T-helper 1 cell (primary cell): ENCODE data around the gene BTBD9.

Experiments
- DNase-seq, 5 donors: peaks; one replicate each; pipeline ENCODE4 v3.0.0-alpha.2; 2012 to 2020

BTBD9 gene

GRCh38 chr6:38221251-38221650, 418.5 kb downstream of the BTBD9 start:
- DNase-seq: no peak

GRCh38 chr6:38220069-38220723, 419.5 kb downstream of the BTBD9 start:
- DNase-seq: no peak

DNA sequence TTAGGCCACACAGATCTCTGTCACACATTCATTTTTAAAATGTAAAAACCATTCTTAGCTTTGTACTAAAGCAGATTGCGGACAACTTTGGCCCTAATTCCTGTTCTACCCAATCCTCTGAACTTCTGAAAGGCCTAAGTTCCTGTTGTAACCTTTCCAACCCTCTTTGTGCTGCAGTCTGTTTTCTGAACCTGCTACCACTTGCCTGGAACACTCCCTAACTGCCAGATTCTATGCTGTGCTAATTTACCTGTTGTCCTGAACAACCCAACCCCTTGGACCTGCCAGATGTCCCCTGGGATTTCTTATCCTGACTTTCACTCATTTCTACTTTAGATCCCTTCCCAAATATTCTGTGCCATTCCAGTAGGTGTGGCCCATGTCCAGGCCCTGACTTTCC, 421.5 kb downstream of the BTBD9 start:
- no peak for DNase-seq

DNA sequence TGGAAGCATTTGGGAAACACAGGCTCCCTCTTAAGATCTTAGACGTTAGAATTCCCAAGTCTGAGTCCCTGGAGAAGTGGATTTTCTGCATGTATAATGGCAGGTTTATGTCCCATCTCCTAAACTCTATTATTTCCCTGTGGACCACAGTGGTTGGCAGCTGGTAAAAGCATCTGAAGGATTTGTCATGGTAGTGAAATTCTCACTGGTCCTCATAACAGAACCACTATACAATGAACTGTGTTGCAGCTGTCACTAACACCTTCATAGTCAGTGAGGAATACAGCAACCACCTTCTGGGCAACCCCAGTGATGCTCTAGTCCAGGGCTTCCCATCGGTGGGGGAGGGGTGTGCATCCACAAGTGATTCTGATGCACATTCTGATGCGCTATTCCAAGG, 423.3 kb downstream of the BTBD9 start:
- no peak for DNase-seq

GRCh38 chr6:38215651-38216311, 423.9 kb downstream of the BTBD9 start:
- DNase-seq: no peak

DNA sequence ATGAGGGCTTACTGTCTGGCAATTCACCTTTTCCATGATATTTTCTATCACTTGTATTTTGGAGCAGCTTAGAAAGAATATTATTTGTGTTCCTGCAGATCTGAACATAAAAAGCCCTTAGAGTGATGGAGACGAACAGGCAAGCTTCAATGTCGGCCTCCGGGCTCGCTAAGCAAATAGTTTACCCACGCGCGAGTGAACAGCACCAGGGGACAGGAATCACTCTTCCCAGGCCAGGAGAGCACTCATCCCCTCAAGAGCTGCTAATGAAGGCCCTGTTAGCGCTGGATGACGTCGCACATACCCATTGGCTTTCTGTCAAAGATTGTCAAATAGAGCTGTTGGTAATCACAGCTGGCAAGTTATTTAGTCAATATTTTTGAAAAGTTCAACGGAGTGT, 424.5 kb downstream of the BTBD9 start:
- no peak for DNase-seq

DNA sequence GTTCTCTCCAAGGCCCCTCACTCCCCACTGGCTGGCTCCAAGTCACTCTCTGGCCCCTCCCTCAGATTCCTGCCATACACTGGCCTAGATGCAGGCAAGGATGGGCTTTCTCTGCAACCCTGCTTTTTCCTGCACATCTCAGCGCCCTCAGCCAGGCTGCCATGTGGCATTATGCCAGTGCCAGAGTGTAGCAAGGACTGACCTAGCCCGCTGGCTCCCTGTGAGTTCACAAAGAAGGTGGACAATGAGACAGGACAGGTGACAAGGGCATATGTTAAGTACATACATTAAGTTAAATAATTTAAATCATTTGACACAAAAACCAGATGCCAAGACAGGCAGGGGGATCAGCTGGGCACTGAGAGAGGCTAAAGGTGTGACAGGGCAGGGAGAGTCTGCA, 425.6 kb downstream of the BTBD9 start:
- DNase-seq: no peak

GRCh38 chr6:38213251-38213658, 426.5 kb downstream of the BTBD9 start:
- DNase-seq: no peak

DNA sequence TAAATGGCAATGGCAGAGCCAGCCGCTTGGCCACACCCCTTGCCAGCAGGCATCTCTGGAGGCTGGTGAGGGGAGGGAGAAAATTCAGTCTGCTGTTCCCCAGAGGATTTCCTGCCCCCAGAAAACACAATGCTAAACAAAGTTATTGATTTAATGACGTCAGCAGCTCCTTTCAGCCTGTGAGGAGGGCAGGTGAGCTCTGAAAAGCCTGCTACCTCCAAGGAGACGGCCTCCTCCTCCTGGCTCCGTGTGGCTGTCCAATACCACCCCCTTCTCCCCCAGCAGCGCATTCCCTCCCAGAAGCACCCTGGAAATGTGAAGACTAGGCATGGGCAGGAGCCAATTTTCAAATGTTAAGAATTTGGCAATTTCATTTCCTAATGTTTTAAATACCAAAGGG, 427.1 kb downstream of the BTBD9 start:
- DNase-seq: no peak

DNA sequence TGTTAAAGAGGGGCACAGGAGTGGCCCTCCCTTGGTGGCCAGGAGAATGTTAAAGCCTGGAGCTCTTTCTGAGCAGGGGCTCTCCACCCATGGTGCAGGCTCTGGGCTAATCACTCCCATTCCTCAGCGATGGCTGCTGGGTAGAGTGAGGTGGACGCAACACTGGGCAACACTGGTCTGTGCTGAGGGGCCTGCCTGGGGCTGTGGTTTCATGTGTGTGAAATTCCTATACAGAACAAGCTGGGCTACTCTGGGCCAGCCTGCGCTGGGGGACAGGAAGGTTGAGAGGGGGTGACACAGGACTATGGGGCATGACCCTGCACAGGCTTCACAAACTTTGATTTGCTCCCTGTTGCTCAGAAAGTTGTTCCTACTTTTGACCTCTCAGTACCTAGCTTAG, 427.6 kb downstream of the BTBD9 start:
- no peak for DNase-seq

DNA sequence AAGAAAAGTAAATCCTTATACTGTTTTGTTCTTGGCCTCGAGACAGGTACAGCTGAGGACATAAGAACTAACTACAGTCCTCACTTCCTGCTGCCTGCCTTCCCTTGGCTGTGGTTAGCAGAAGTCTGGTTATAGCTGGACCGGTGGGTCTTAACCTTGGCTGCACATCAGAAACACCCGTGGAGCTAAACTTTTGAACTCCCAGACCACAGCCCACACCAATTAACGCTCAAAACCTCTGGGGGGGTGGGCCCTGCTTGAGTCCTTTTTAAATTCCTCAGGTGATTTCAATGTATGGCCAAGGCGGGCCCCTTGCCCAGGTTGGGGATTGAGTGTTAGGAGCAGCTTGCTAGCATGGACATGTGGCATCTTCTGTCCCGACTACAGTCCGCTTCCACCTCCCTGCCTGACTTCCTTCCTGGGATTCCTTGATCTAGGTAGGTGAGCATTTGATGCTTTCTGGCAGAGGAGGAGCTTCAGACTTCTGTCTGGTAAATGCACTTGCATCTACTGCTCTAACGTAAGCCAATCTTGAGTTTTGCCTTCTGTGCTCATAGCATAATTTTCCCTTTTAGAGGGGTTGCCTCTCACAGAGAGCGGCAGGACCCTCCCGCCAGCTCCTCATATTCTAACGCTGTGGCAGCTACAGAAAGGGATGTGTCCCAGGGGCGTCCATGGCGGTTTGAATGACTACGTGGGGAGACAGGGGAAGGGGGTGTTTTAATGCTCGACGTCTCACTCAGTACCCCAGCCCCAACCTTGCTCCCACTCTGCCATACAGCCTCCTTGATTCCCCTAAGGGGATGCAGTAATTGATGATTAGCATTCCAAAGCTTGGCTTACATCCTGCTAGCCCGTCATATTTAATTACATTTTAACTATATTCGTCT, 430.1 kb downstream of the BTBD9 start:
- no peak for DNase-seq

- DNase-seq: no peak
These were observed 431.7 kb downstream of the BTBD9 start for GRCh38 chr6:38208028-38208427.

DNA sequence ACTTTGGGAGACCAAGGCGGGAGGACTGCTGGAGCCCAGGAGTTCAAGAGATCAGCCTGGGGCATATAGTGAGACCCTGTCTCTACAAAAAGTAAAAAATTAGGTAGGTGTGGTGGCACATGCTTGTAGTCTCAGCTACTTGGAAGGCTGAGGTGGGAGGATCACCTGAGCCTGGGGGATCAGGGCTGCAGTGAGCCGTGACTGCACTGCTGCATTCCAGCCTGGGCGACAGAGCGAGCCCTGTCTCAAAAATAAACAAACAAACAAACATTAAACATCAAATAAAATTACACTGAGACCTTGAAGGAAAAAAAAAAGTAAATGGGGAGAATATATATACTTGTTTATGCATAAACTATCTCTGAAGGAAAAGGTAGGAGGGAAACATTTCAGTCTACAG, 432.4 kb downstream of the BTBD9 start:
- no peak for DNase-seq

- DNase-seq: no peak
These were observed 441.5 kb downstream of the BTBD9 start for GRCh38 chr6:38198219-38198618.

DNA sequence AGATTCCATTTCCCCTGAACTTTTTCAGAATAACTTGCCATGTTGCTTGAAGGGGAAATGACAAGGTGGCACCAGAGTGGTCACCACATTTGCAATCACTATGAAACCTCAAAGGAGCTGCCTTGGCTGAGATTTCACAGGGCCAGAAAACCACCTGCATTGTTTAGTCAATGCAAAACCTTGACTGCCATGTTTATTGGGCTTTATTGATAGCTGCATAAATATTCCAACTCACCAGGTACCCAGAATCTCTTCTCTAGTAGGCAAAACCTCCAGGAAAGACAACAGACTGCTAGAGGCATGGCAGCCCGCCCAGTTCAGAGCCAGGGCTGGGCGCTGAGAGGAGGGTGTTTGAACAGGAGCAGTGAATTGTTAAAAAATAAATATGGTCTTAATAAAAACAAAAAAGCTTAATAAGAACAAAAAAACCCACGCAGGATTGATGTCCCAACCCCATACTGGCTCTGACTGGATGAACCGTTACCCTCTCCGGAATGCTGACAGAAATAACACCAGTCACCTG, 444.6 kb downstream of the BTBD9 start:
- no peak for DNase-seq

- no peak for DNase-seq
These were observed 445.1 kb downstream of the BTBD9 start for GRCh38 chr6:38194589-38194988.

GRCh38 chr6:38194282-38194572, 445.5 kb downstream of the BTBD9 start:
- DNase-seq: no peak

GRCh38 chr6:38193481-38194281, 446.0 kb downstream of the BTBD9 start:
- DNase-seq: no peak

- no peak for DNase-seq
These were observed 446.7 kb downstream of the BTBD9 start for GRCh38 chr6:38193051-38193450.

- no peak for DNase-seq
These were observed 447.2 kb downstream of the BTBD9 start for GRCh38 chr6:38192487-38192886.

- no peak for DNase-seq
These were observed 447.7 kb downstream of the BTBD9 start for GRCh38 chr6:38192011-38192410.

- no peak for DNase-seq
These were observed 448.3 kb downstream of the BTBD9 start for GRCh38 chr6:38191418-38191817.
